ENCODE results near the gene ADGRD1. TPM values are rescaled to one million over a fixed set of nuclear protein-coding genes. Genes with fewer than 3 reads are reported as not detected.

The ADGRD1 gene
- total and polyA plus RNA-seq, 3 experiments from 2014 or later: 1.1 to 1.3 TPM; not detected in 1

GRCh38 chr12:130987151-130987931, 33.6 kb downstream of the ADGRD1 start:
- peaks cover 0 to 3% (median 0%) of the 10 kb centered on the region in 3 donors for H3K4me1 Mint-ChIP-seq
- H3K27me3 Mint-ChIP-seq: peaks cover 9 to 52% of the 10 kb centered on the region in 2 donors
- ChIA-PET CTCF (no interaction called here), POLR2A (no interaction called here)
- Histone ChIP-seq H3K36me3 (ENCODE audit: insufficient read depth, low read length) (no peaks in the 10 kb centered on the region), H3K9me3 (ENCODE audit: low read length) (no peaks in the 10 kb centered on the region), H3K27me3 (ENCODE audit: insufficient read depth, low read length, poor library complexity, severe bottlenecking) (no peaks in the 10 kb centered on the region), H3K4me3 (ENCODE audit: low read length) (no peak overlapping the region), H3K4me1 (ENCODE audit: insufficient read depth, low read length) (no peaks in the 10 kb centered on the region), H3K27ac (ENCODE audit: low read depth, low read length) (no peak overlapping the region)
- no peak overlapping the region for H3K27ac Mint-ChIP-seq
- H3K9me3 Mint-ChIP-seq: no peaks in the 10 kb centered on the region
- DNase-seq: peak in 1 of 5 donors; percentile 10
- no peak overlapping the region for H3K4me3 Mint-ChIP-seq
- no peaks in the 10 kb centered on the region for H3K36me3 Mint-ChIP-seq

DNA sequence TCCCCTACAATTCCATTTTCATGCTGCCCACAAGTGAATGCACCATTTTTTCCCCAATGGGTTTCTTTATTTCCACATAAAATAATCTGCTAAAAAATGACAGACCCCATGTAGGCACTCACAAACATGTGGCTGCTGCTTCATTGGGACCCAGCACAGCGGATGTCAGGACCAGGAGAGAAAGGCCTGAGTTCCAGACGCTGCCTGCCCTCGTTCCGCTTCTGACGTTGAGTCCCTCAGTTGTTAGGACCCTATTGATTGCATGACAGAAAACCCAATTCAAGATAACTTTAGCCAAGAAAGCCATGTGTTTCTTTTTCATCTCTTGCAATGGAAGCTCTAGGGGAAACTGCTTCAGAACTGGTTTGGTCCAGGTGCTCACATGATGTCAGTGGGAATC, 34.6 kb downstream of the ADGRD1 start:
- H3K4me1 Mint-ChIP-seq: peaks cover 0 to 3% (median 0%) of the 10 kb centered on the region in 3 donors
- ChIA-PET CTCF (no interaction called here), POLR2A (no interaction called here)
- Histone ChIP-seq H3K27me3 (ENCODE audit: insufficient read depth, low read length, poor library complexity, severe bottlenecking) (no peaks in the 10 kb centered on the region), H3K36me3 (ENCODE audit: insufficient read depth, low read length) (no peaks in the 10 kb centered on the region), H3K27ac (ENCODE audit: low read depth, low read length) (no peak overlapping the region), H3K9me3 (ENCODE audit: low read length) (no peaks in the 10 kb centered on the region), H3K4me1 (ENCODE audit: insufficient read depth, low read length) (no peaks in the 10 kb centered on the region), H3K4me3 (ENCODE audit: low read length) (no peak overlapping the region)
- H3K9me3 Mint-ChIP-seq: no peaks in the 10 kb centered on the region
- peaks cover 11 to 54% of the 10 kb centered on the region in 2 donors for H3K27me3 Mint-ChIP-seq
- peak in 1 of 5 donors; percentile 9 for DNase-seq
- no peak overlapping the region for H3K27ac Mint-ChIP-seq
- H3K36me3 Mint-ChIP-seq: no peaks in the 10 kb centered on the region
- no peak overlapping the region for H3K4me3 Mint-ChIP-seq

DNA sequence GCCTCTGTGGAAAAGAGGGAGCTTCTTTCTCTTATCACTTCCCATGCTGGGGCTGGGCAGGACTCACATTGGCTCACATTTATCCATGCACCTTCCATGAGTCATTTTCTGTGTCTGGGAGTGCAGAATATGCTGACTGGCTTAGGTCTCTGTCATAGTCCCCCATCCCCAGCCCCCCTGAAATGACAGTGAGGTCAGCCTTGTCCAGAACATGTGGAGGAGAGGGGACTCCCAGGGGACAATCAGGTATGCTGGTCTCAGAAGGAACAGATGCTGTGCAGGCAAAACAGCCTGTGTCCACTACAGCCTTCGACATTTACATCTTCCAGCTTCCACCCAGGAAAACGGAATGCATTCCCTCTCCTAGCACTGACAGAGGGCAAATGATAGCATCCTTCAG, 35.0 kb downstream of the ADGRD1 start:
- Mint-ChIP-seq H3K4me1 (peaks cover 0 to 3% (median 0%) of the 10 kb centered on the region in 3 donors), H3K9me3 (no peaks in the 10 kb centered on the region), H3K4me3 (no peak overlapping the region), H3K27ac (no peak overlapping the region), H3K36me3 (no peaks in the 10 kb centered on the region), H3K27me3 (peaks cover 11 to 54% of the 10 kb centered on the region in 2 donors)
- H3K4me3 ChIP-seq (ENCODE audit: low read length): no peak overlapping the region
- H3K36me3 ChIP-seq (ENCODE audit: insufficient read depth, low read length): no peaks in the 10 kb centered on the region
- no peaks in the 10 kb centered on the region for H3K9me3 ChIP-seq (ENCODE audit: low read length)
- DNase-seq: no peak
- POLR2A ChIA-PET: no interaction called here
- CTCF ChIA-PET: no interaction called here
- no peak overlapping the region for H3K27ac ChIP-seq (ENCODE audit: low read depth, low read length)
- no peaks in the 10 kb centered on the region for H3K4me1 ChIP-seq (ENCODE audit: insufficient read depth, low read length)
- no peaks in the 10 kb centered on the region for H3K27me3 ChIP-seq (ENCODE audit: insufficient read depth, low read length, poor library complexity, severe bottlenecking)

GRCh38 chr12:130989391-130989790, 35.7 kb downstream of the ADGRD1 start:
- H3K9me3 Mint-ChIP-seq: no peaks in the 10 kb centered on the region

GRCh38 chr12:130990034-130990433, 36.3 kb downstream of the ADGRD1 start:
- Histone ChIP-seq H3K4me1 (ENCODE audit: insufficient read depth, low read length) (no peaks in the 10 kb centered on the region), H3K36me3 (ENCODE audit: insufficient read depth, low read length) (no peaks in the 10 kb centered on the region), H3K4me3 (ENCODE audit: low read length) (no peak overlapping the region), H3K9me3 (ENCODE audit: low read length) (no peaks in the 10 kb centered on the region), H3K27me3 (ENCODE audit: insufficient read depth, low read length, poor library complexity, severe bottlenecking) (no peaks in the 10 kb centered on the region), H3K27ac (ENCODE audit: low read depth, low read length) (no peak overlapping the region)
- H3K9me3 Mint-ChIP-seq: no peaks in the 10 kb centered on the region
- H3K4me3 Mint-ChIP-seq: no peak overlapping the region
- no peak for DNase-seq
- peaks cover 0 to 3% (median 0%) of the 10 kb centered on the region in 3 donors for H3K4me1 Mint-ChIP-seq
- H3K36me3 Mint-ChIP-seq: no peaks in the 10 kb centered on the region
- CTCF ChIA-PET: no interaction called here
- POLR2A ChIA-PET: no interaction called here
- peaks cover 11 to 54% of the 10 kb centered on the region in 2 donors for H3K27me3 Mint-ChIP-seq
- no peak overlapping the region for H3K27ac Mint-ChIP-seq

More at GRCh38 chr12:130989391-130989790, 35.7 kb downstream of the ADGRD1 start:
- Mint-ChIP-seq H3K27me3 (peaks cover 11 to 54% of the 10 kb centered on the region in 2 donors), H3K4me1 (peaks cover 0 to 3% (median 0%) of the 10 kb centered on the region in 3 donors), H3K27ac (no peak overlapping the region), H3K4me3 (no peak overlapping the region), H3K36me3 (no peaks in the 10 kb centered on the region)
- Histone ChIP-seq H3K4me1 (ENCODE audit: insufficient read depth, low read length) (no peaks in the 10 kb centered on the region), H3K36me3 (ENCODE audit: insufficient read depth, low read length) (no peaks in the 10 kb centered on the region), H3K27ac (ENCODE audit: low read depth, low read length) (no peak overlapping the region), H3K9me3 (ENCODE audit: low read length) (no peaks in the 10 kb centered on the region), H3K27me3 (ENCODE audit: insufficient read depth, low read length, poor library complexity, severe bottlenecking) (no peaks in the 10 kb centered on the region), H3K4me3 (ENCODE audit: low read length) (no peak overlapping the region)
- peak in 1 of 5 donors; percentile 36 for DNase-seq
- ChIA-PET CTCF (no interaction called here), POLR2A (no interaction called here)

GRCh38 chr12:130992448-130992847, 38.7 kb downstream of the ADGRD1 start:
- no peaks in the 10 kb centered on the region for H3K27me3 ChIP-seq (ENCODE audit: insufficient read depth, low read length, poor library complexity, severe bottlenecking)
- Mint-ChIP-seq H3K9me3 (no peaks in the 10 kb centered on the region), H3K27me3 (peaks cover 11 to 46% of the 10 kb centered on the region in 2 donors), H3K4me3 (no peak overlapping the region), H3K4me1 (peaks cover 0 to 3% (median 0%) of the 10 kb centered on the region in 3 donors), H3K27ac (no peak overlapping the region), H3K36me3 (no peaks in the 10 kb centered on the region)
- no peaks in the 10 kb centered on the region for H3K36me3 ChIP-seq (ENCODE audit: insufficient read depth, low read length)
- no peaks in the 10 kb centered on the region for H3K4me1 ChIP-seq (ENCODE audit: insufficient read depth, low read length)
- CTCF ChIA-PET: no interaction called here
- peak in 1 of 5 donors; percentile 11 for DNase-seq
- POLR2A ChIA-PET: no interaction called here
- H3K27ac ChIP-seq (ENCODE audit: low read depth, low read length): no peak overlapping the region
- H3K4me3 ChIP-seq (ENCODE audit: low read length): no peak overlapping the region
- H3K9me3 ChIP-seq (ENCODE audit: low read length): no peaks in the 10 kb centered on the region

DNA sequence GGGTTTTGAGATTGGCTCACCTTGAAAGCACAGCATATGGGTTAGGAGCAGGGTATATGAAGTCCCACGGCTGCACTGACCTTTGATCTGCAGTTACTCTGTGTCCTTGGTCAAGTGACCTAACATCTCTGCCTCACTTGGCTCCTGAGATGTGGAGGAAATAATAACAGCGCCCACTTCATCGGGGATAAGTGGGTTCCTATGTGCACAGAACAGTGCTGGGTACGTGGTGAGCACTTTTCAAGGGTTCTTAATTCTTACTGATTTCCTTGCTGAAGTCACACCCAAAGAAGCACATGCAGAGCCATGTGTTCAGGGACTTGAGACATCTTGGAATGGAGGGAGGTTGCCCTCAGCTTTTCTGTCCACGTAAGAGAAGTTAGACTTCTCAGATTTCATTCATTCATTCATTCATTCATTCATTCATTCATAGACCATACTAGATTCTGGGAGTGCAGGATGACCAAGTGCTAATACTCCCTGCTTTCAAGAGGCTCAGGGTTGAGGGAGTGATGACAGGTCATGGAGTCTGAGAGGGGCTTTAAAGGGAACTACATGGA, 39.4 kb downstream of the ADGRD1 start:
- DNase-seq: no peak
- H3K4me3 ChIP-seq (ENCODE audit: low read length): no peak overlapping the region
- Mint-ChIP-seq H3K4me3 (no peak overlapping the region), H3K27me3 (peaks cover 11 to 40% of the 10 kb centered on the region in 2 donors), H3K36me3 (no peaks in the 10 kb centered on the region), H3K27ac (no peak overlapping the region), H3K4me1 (peaks cover 0 to 3% (median 0%) of the 10 kb centered on the region in 3 donors), H3K9me3 (no peaks in the 10 kb centered on the region)
- CTCF ChIA-PET: no interaction called here
- H3K27me3 ChIP-seq (ENCODE audit: insufficient read depth, low read length, poor library complexity, severe bottlenecking): no peaks in the 10 kb centered on the region
- H3K9me3 ChIP-seq (ENCODE audit: low read length): no peaks in the 10 kb centered on the region
- no peaks in the 10 kb centered on the region for H3K4me1 ChIP-seq (ENCODE audit: insufficient read depth, low read length)
- no peak overlapping the region for H3K27ac ChIP-seq (ENCODE audit: low read depth, low read length)
- POLR2A ChIA-PET: no interaction called here
- H3K36me3 ChIP-seq (ENCODE audit: insufficient read depth, low read length): no peaks in the 10 kb centered on the region

- no peak overlapping the region for H3K27ac ChIP-seq (ENCODE audit: low read depth, low read length)
- CTCF ChIA-PET: no interaction called here
- POLR2A ChIA-PET: no interaction called here
Measured at GRCh38 chr12:130993759-130994670, 40.3 kb downstream of the ADGRD1 start.

More at GRCh38 chr12:130993759-130994670, 40.3 kb downstream of the ADGRD1 start:
- H3K9me3 ChIP-seq (ENCODE audit: low read length): no peaks in the 10 kb centered on the region
- Mint-ChIP-seq H3K4me1 (peaks cover 0 to 3% (median 0%) of the 10 kb centered on the region in 3 donors), H3K27me3 (peaks cover 11 to 34% of the 10 kb centered on the region in 2 donors), H3K4me3 (no peak overlapping the region), H3K27ac (no peak overlapping the region), H3K36me3 (no peaks in the 10 kb centered on the region), H3K9me3 (no peaks in the 10 kb centered on the region)
- H3K27me3 ChIP-seq (ENCODE audit: insufficient read depth, low read length, poor library complexity, severe bottlenecking): no peaks in the 10 kb centered on the region
- no peak overlapping the region for H3K4me3 ChIP-seq (ENCODE audit: low read length)
- H3K4me1 ChIP-seq (ENCODE audit: insufficient read depth, low read length): no peaks in the 10 kb centered on the region
- H3K36me3 ChIP-seq (ENCODE audit: insufficient read depth, low read length): no peaks in the 10 kb centered on the region
- peak in 1 of 5 donors; percentile 33 for DNase-seq

All from CD8-positive, alpha-beta memory T cell (primary cell).